ENCODE results near the gene MYO1D. TPM values are rescaled to one million over a fixed set of nuclear protein-coding genes. Genes with fewer than 3 reads are reported as not detected.
A peak's percentile ranks its signal among the peaks of the same experiment; 100 is the strongest.
"Not testable (repeated sequence)": the region's sequence is repeated elsewhere in the genome, so short reads cannot be mapped to it uniquely, and the experiment has no call there.

The MYO1D gene
- total and polyA plus RNA-seq, 4 donors = 22.0 to 75.8 (median 61.4) TPM

DNA sequence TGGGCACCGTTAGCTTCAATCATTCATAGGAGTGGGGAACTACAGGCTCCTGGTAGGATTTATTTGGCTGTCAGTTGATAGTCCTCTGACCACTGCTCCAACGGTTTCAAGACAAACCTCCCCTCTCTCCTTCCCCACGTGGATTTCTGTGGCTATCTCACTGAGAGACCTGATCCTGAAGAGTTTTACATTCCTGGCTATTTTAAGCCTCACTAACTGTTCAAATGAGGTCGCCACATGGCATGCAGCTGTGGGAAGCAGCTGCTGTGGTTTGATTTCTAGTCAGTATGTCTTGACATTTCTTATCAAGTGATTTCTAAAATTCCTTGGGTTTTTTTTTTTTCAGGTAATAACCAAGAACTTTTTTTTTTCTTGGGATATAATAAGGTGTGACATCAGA, 351.8 kb downstream of the MYO1D start:
- 27 to 50% methylated on average over 4 of the region's 4 CpGs for WGBS, 2 donors
- H3K27ac ChIP-seq (ENCODE audit: low read depth in 1 of 2, low read length in 1 of 2) = no peak overlapping the region
- peaks cover 0 to 4% (median 2%) of the 10 kb centered on the region in 5 donors for H3K4me1 ChIP-seq (ENCODE audit: control insufficient read depth in 5 of 5, insufficient read depth in 5 of 5, low read length in 5 of 5)
- no peaks in the 10 kb centered on the region for H3K27me3 ChIP-seq (ENCODE audit: control insufficient read depth in 3 of 3, insufficient read depth in 3 of 3, low read length in 2 of 3)
- no peak overlapping the region for H3K4me3 ChIP-seq
- no peak overlapping the region for H3K9ac ChIP-seq (ENCODE audit: insufficient read depth in 1 of 2, low read length in 2 of 2)
- no peaks in the 10 kb centered on the region for H3K9me3 ChIP-seq (ENCODE audit: control insufficient read depth in 4 of 4, insufficient read depth in 3 of 4, low read length in 3 of 4)
- DNase-seq (no peak), ATAC-seq (ENCODE audit: insufficient read depth, low FRiP score) (no peak)
- peaks cover 0 to 6% (median 0%) of the 10 kb centered on the region in 4 donors for H3K36me3 ChIP-seq (ENCODE audit: control insufficient read depth in 4 of 4, insufficient read depth in 4 of 4, low read length in 4 of 4)
- TF ChIP-seq, protein P1, sequence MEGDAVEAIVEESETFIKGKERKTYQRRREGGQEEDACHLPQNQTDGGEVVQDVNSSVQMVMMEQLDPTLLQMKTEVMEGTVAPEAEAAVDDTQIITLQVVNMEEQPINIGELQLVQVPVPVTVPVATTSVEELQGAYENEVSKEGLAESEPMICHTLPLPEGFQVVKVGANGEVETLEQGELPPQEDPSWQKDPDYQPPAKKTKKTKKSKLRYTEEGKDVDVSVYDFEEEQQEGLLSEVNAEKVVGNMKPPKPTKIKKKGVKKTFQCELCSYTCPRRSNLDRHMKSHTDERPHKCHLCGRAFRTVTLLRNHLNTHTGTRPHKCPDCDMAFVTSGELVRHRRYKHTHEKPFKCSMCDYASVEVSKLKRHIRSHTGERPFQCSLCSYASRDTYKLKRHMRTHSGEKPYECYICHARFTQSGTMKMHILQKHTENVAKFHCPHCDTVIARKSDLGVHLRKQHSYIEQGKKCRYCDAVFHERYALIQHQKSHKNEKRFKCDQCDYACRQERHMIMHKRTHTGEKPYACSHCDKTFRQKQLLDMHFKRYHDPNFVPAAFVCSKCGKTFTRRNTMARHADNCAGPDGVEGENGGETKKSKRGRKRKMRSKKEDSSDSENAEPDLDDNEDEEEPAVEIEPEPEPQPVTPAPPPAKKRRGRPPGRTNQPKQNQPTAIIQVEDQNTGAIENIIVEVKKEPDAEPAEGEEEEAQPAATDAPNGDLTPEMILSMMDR (IDR thresholded peaks at IDR 0.05; ENCODE audit: control extremely low read depth, extremely low read depth) = no peak

DNA sequence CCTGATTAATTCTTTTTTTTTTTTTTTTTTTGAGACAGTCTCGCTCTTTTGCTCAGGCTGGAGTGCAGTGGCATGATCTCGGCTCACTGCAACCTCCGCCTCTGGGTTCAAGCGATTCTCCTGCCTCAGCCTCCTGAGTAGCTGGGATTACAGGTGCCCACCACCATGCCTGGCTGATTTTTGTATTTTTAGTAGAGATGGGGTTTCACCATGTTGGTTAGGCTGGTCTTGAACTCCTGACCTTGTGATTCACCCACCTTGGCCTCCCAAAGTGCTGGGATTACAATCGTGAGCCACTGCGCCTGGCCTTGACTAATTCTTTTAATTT, 352.4 kb downstream of the MYO1D start:
- DNase-seq; H3K4me1 ChIP-seq (ENCODE audit: control insufficient read depth in 5 of 5, insufficient read depth in 5 of 5, low read length in 5 of 5); ATAC-seq (ENCODE audit: insufficient read depth, low FRiP score); H3K9me3 ChIP-seq (ENCODE audit: control insufficient read depth in 4 of 4, insufficient read depth in 3 of 4, low read length in 3 of 4); H3K4me3 ChIP-seq; H3K27me3 ChIP-seq (ENCODE audit: control insufficient read depth in 3 of 3, insufficient read depth in 3 of 3, low read length in 2 of 3); H3K27ac ChIP-seq (ENCODE audit: low read depth in 1 of 2, low read length in 1 of 2); H3K36me3 ChIP-seq (ENCODE audit: control insufficient read depth in 4 of 4, insufficient read depth in 4 of 4, low read length in 4 of 4); H3K9ac ChIP-seq (ENCODE audit: insufficient read depth in 1 of 2, low read length in 2 of 2): not testable (repeated sequence)
- WGBS, 2 donors = 92 to 95% methylated on average over 6 of the region's 6 CpGs

GRCh38 chr17:32523827-32524552, 352.9 kb downstream of the MYO1D start:
- no peak overlapping the region for H3K9ac ChIP-seq (ENCODE audit: insufficient read depth in 1 of 2, low read length in 2 of 2)
- TF ChIP-seq, protein P1 (IDR thresholded peaks at IDR 0.05; ENCODE audit: control extremely low read depth, extremely low read depth) = no peak
- no peak for ATAC-seq (ENCODE audit: insufficient read depth, low FRiP score)
- DNase-seq = no peak
- no peaks in the 10 kb centered on the region for H3K9me3 ChIP-seq (ENCODE audit: control insufficient read depth in 4 of 4, insufficient read depth in 3 of 4, low read length in 3 of 4)
- no peak overlapping the region for H3K4me3 ChIP-seq
- H3K36me3 ChIP-seq (ENCODE audit: control insufficient read depth in 4 of 4, insufficient read depth in 4 of 4, low read length in 4 of 4) = peaks cover 0 to 2% (median 0%) of the 10 kb centered on the region in 4 donors
- H3K4me1 ChIP-seq (ENCODE audit: control insufficient read depth in 5 of 5, insufficient read depth in 5 of 5, low read length in 5 of 5) = peaks cover 0 to 10% (median 5%) of the 10 kb centered on the region in 5 donors
- 87 to 89% methylated on average over 12 of the region's 12 CpGs for WGBS, 2 donors
- H3K27me3 ChIP-seq (ENCODE audit: control insufficient read depth in 3 of 3, insufficient read depth in 3 of 3, low read length in 2 of 3) = no peaks in the 10 kb centered on the region
- no peak overlapping the region for H3K27ac ChIP-seq (ENCODE audit: low read depth in 1 of 2, low read length in 1 of 2)

- Histone ChIP-seq H3K4me1 (ENCODE audit: control insufficient read depth in 5 of 5, insufficient read depth in 5 of 5, low read length in 5 of 5) (peaks cover 0 to 14% (median 5%) of the 10 kb centered on the region in 5 donors), H3K36me3 (ENCODE audit: control insufficient read depth in 4 of 4, insufficient read depth in 4 of 4, low read length in 4 of 4) (peaks cover 0 to 2% (median 0%) of the 10 kb centered on the region in 4 donors), H3K4me3 (no peak overlapping the region), H3K9me3 (ENCODE audit: control insufficient read depth in 4 of 4, insufficient read depth in 3 of 4, low read length in 3 of 4) (no peaks in the 10 kb centered on the region), H3K27ac (ENCODE audit: low read depth in 1 of 2, low read length in 1 of 2) (no peak overlapping the region), H3K9ac (ENCODE audit: insufficient read depth in 1 of 2, low read length in 2 of 2) (no peak overlapping the region), H3K27me3 (ENCODE audit: control insufficient read depth in 3 of 3, insufficient read depth in 3 of 3, low read length in 2 of 3) (no peaks in the 10 kb centered on the region)
- DNase-seq (peak in 1 of 3 donors; percentile 55), ATAC-seq (ENCODE audit: insufficient read depth, low FRiP score) (no peak)
- TF ChIP-seq, protein P1 (IDR thresholded peaks at IDR 0.05; ENCODE audit: control extremely low read depth, extremely low read depth) = no peak
- 78 to 88% methylated on average over 11 of the region's 11 CpGs for WGBS, 2 donors
Measured at GRCh38 chr17:32523017-32523680, 353.8 kb downstream of the MYO1D start.
